HS-27A (cell line): ENCODE data around the gene ZNF789.
A peak's percentile ranks its signal among the peaks of the same experiment; 100 is the strongest.
"Not testable (repeated sequence)": the region's sequence is repeated elsewhere in the genome, so short reads cannot be mapped to it uniquely, and the experiment has no call there.

ENCODE experiments used
- DNase-seq: peaks from one replicate; pipeline ENCODE4 v3.0.0-alpha.2; 2012; ENCODE audit warnings: low read depth, missing footprints

ZNF789 gene

GRCh38 chr7:99457650-99458493 is 14.8 kb upstream of the ZNF789 start:
- no peak for DNase-seq

GRCh38 chr7:99459087-99459486 is 13.6 kb upstream of the ZNF789 start:
- DNase-seq = no peak

- DNase-seq = no peak
These were observed 12.0 kb upstream of the ZNF789 start for GRCh38 chr7:99460651-99461050.

GRCh38 chr7:99461221-99461620 is 11.5 kb upstream of the ZNF789 start:
- no peak for DNase-seq

GRCh38 chr7:99465421-99465768 is 7.3 kb upstream of the ZNF789 start:
- no peak for DNase-seq

GRCh38 chr7:99468336-99468918 is 4.3 kb upstream of the ZNF789 start:
- no peak for DNase-seq

- no peak for DNase-seq
These were observed 3.2 kb upstream of the ZNF789 start for GRCh38 chr7:99469381-99470065.

- no peak for DNase-seq
These were observed 566 bp downstream of the ZNF789 start for GRCh38 chr7:99473315-99473596.

GRCh38 chr7:99476107-99476506 is 3.4 kb downstream of the ZNF789 start:
- no peak for DNase-seq

- DNase-seq = no peak
These were observed 6.1 kb downstream of the ZNF789 start for GRCh38 chr7:99478464-99479440.

- no peak for DNase-seq
These were observed 12.4 kb downstream of the ZNF789 start for GRCh38 chr7:99485094-99485493.

- no peak for DNase-seq
These were observed 16.5 kb downstream of the ZNF789 start for GRCh38 chr7:99489235-99489634.

GRCh38 chr7:99490878-99491277 is 18.2 kb downstream of the ZNF789 start:
- no peak for DNase-seq

GRCh38 chr7:99493823-99494222 is 21.1 kb downstream of the ZNF789 start:
- DNase-seq = no peak

- no peak for DNase-seq
These were observed 25.3 kb downstream of the ZNF789 start for GRCh38 chr7:99497766-99498545.

GRCh38 chr7:99498546-99498944 is 25.9 kb downstream of the ZNF789 start:
- no peak for DNase-seq

GRCh38 chr7:99499371-99499720 is 26.7 kb downstream of the ZNF789 start:
- DNase-seq = no peak

- peak; percentile 60 for DNase-seq
These were observed 27.3 kb downstream of the ZNF789 start, which contains the start of gene ZNF394 for GRCh38 chr7:99499721-99500636. ZNF394 (minus strand) TSS chr7:99500281; CDS start chr7:99500093, 188 bp downstream.

GRCh38 chr7:99500637-99501009 is 27.9 kb downstream of the ZNF789 start:
- DNase-seq = no peak

- not testable (repeated sequence) for DNase-seq
These were observed 28.5 kb downstream of the ZNF789 start for GRCh38 chr7:99501236-99501635.

GRCh38 chr7:99504281-99504602 is 31.6 kb downstream of the ZNF789 start:
- DNase-seq = no peak
